Retinal pigment epithelial cell (primary cell): ENCODE results near the gene NUP205.

Experiments
- DNase-seq: peaks from one replicate; pipeline ENCODE4 v3.0.0-alpha.2; 2010; ENCODE audit warnings: low read depth
- H3K4me3 ChIP-seq: 2 replicates; pipeline ENCODE4 v1.5.1; 2011; ENCODE audit warnings: mild to moderate bottlenecking, low read length, control low read depth, moderate library complexity
- TF ChIP-seq, protein P1 (sequence below): conservative IDR thresholded peaks from 2 replicates; pipeline ENCODE4 v1.5.1; 2011; ENCODE audit warnings: low read depth, low read length, control low read depth, inconsistent platforms

NUP205 gene

DNA sequence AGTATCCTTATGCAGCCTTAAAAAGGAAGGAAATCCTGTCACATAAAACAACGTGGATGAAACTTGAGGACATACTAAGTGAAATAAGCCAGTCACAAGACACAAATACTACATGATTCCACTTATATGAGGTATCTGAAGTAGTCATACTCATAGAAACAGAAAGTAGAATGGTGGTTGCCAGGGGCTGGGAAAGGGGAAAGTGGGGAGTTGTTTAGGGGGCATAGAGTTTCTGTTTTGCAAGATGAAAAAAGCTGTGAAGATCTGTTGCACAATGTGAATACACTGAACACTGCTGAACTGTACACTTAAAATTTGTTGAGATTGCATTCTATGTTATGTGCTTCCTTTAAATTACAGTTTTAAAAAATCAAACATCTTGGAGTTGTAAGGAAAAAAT is 2.9 kb downstream of the NUP205 start:
- H3K4me3 ChIP-seq: no peak overlapping the region
- TF ChIP-seq, protein P1, sequence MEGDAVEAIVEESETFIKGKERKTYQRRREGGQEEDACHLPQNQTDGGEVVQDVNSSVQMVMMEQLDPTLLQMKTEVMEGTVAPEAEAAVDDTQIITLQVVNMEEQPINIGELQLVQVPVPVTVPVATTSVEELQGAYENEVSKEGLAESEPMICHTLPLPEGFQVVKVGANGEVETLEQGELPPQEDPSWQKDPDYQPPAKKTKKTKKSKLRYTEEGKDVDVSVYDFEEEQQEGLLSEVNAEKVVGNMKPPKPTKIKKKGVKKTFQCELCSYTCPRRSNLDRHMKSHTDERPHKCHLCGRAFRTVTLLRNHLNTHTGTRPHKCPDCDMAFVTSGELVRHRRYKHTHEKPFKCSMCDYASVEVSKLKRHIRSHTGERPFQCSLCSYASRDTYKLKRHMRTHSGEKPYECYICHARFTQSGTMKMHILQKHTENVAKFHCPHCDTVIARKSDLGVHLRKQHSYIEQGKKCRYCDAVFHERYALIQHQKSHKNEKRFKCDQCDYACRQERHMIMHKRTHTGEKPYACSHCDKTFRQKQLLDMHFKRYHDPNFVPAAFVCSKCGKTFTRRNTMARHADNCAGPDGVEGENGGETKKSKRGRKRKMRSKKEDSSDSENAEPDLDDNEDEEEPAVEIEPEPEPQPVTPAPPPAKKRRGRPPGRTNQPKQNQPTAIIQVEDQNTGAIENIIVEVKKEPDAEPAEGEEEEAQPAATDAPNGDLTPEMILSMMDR: no peak

DNA sequence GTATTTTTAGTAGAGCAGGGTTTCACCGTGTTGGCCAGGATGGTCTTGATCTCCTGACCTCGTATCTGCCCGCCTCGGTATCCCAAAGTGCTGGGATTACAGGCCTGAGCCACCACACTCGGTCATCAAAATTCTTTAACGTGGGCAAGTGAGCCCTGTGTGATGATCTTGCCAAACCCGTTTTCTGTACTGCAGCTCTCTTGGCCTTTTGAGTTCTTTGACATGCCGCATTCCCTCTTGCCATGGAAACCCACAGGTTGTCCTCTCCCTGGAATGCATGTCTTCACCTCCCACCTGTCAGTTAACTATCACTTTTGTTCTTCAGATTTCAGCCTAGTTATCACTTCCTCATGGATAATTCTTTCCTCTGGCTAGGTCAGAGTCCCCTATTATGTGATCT is 5.0 kb downstream of the NUP205 start:
- TF ChIP-seq, protein P1: no peak
- no peak for DNase-seq
- H3K4me3 ChIP-seq: no peak overlapping the region

More for the DNA sequence above, 2.9 kb downstream of the NUP205 start:
- DNase-seq: no peak

DNA sequence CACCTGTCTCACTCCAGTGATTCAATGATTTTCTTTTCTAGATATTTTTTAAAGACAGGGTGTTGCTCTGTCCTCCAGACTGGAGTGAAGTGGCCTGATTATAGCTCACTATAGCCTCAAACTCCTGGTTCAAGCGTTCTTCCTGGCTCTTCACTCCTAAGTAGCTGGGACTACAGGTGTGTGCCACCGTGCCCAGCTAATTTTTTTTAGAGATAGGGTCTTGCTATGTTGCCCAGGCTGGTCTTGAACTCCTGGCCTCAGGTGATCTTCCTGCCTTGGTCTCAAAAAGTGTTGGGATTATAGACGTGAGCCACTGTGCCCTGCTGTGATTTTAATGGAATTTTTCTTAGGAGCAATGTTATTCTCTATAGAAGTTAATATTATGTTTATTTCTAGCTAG is 14.1 kb downstream of the NUP205 start:
- TF ChIP-seq, protein P1: no peak
- H3K4me3 ChIP-seq: no peak overlapping the region
- DNase-seq: no peak

DNA sequence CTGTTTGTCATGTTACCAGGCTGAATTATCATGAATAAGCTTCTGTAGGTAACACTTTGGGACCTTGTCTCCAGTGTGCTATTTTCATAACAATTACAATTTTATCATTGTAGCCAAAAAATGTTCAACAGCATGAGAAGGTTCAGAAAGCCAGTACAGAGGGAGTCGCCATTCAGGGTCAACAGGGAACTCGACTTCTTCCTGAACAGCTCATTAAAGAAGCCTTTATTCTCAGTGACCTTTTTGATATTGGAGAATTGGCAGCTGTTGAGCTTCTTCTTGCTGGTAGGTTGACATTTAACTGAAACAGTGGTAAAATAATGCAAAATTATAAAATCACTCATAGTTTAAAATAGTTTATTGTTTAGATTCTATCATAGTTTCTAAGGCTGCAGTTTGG is 15.8 kb downstream of the NUP205 start:
- no peak overlapping the region for H3K4me3 ChIP-seq
- no peak for DNase-seq
- TF ChIP-seq, protein P1: no peak

DNA sequence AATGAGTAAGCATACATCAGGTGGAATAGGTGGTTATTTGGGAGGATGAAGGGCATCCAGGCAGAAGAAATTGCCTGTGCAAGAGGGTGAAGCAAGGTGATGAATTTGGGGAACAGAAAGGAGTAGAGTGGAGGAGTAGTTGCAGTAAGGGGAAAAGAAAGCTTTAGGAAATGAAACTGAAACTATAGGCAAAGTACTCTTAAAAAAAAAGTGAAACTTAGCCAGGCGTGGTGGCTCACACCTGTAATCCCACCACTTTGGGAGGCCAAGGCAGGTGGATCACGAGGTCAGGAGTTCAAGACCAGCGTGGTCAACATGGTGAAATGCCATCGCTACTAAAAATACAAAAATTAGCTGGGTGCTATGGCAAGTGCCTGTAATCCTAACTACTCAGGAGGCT is 17.6 kb downstream of the NUP205 start:
- no peak overlapping the region for H3K4me3 ChIP-seq
- DNase-seq: no peak
- TF ChIP-seq, protein P1: no peak

DNA sequence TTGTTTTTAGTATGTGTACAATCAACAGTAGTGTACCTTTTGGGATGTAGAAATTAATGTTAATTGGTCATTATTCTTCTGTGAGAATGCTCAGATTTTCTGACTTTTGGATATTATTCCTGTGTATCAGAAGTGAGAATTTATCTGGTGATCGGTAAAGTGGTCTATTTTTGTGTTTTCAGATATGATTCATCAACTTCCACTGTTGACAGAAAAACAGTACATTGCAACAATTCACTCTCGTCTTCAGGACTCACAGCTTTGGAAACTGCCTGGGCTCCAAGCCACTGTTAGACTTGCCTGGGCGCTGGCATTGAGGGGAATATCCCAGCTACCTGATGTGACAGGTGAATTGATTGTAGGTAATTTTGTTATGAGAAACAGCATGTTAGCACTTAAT is 20.9 kb downstream of the NUP205 start:
- no peak for DNase-seq

More for the DNA sequence above, 20.9 kb downstream of the NUP205 start:
- no peak overlapping the region for H3K4me3 ChIP-seq
- TF ChIP-seq, protein P1: no peak
